Lower leg skin (tissue), 4 donors: ENCODE measurements around the gene PUS7L. TPM values are rescaled to one million over a fixed set of nuclear protein-coding genes. Genes with fewer than 3 reads are reported as not detected.

Source experiments
- DNase-seq, 2 donors: peaks; one replicate each; pipeline ENCODE4 v3.0.0-alpha.2; 2019; ENCODE audit warnings: low spot score in 2 of 2
- H3K4me3 ChIP-seq: fragments of 200-600 bp; sonication (generic); 2 replicates; pipeline ENCODE4 v1.5.1; 2017; ENCODE audit warnings: mild to moderate bottlenecking, low read depth; ENCODE audit not compliant: poor library complexity, severe bottlenecking
- POLR2A ChIP-seq, 2 donors: fragments of 450-650 bp; IDR thresholded peaks; one replicate each; pipeline ENCODE4 v1.6.1; 2016 to 2017; ENCODE audit warnings: antibody characterized with exemption in 2 of 2, mild to moderate bottlenecking in 1 of 2, moderate library complexity in 1 of 2
- WGBS, 2 donors: methylation state at CpG; one replicate each; pipeline ENCODE4 v1.1.5; 2018; 5-methylcytosine and 5-hydroxymethylcytosine counted together
- intact Hi-C: fragments of 100-400 bp; cut with DNase I; formaldehyde crosslinking; loops from one replicate; pipeline ENCODE4 v1.15.0; 2023; ENCODE audit warnings: low total_unique reads
- total RNA-seq, 4 donors: library from RNA; depleted of rRNA; stranded (reverse); fragments of >200 nt; gene quantifications; one replicate each; pipeline ENCODE4 v1.1.0, GENCODE V29; 2016
- TF ChIP-seq, protein P1 (sequence below), 3 donors: fragments of 450-650 bp; IDR thresholded peaks; one replicate each; pipeline ENCODE4 v1.5.1; 2016; ENCODE audit warnings: antibody characterized with exemption in 3 of 3, mild to moderate bottlenecking in 3 of 3, moderate library complexity in 2 of 3

Gene PUS7L
- total RNA-seq, 4 donors from 2014 or later, result 3.2 to 7.8 (median 6.3) TPM

DNA sequence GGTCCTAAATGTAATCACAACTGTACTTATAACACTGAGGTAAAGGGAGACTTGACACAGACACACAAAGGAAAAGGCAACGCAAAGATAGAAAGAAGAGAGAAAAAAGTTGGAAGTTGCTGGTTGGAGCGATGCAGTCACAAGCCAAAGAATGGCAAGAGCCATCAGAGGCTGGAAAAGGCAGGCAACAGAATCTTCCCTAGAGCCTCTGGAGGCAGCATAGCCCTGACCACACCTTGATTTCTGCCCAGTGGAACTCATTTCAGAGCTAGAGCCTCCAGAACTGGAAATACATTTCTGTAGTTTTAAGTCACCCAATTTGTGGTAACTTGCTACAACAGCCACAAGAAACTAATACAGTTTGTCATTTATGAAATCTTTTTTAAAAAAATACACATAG, 89.2 kb downstream of the PUS7L start:
- no peak for TF ChIP-seq POLR2A (IDR thresholded peaks at IDR 0.05)
- TF ChIP-seq, protein P1, sequence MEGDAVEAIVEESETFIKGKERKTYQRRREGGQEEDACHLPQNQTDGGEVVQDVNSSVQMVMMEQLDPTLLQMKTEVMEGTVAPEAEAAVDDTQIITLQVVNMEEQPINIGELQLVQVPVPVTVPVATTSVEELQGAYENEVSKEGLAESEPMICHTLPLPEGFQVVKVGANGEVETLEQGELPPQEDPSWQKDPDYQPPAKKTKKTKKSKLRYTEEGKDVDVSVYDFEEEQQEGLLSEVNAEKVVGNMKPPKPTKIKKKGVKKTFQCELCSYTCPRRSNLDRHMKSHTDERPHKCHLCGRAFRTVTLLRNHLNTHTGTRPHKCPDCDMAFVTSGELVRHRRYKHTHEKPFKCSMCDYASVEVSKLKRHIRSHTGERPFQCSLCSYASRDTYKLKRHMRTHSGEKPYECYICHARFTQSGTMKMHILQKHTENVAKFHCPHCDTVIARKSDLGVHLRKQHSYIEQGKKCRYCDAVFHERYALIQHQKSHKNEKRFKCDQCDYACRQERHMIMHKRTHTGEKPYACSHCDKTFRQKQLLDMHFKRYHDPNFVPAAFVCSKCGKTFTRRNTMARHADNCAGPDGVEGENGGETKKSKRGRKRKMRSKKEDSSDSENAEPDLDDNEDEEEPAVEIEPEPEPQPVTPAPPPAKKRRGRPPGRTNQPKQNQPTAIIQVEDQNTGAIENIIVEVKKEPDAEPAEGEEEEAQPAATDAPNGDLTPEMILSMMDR (IDR thresholded peaks at IDR 0.05), result no peak
- WGBS, 2 donors, result 75 to 90% methylated on average over 2 of the region's 2 CpGs
- intact Hi-C loops, result no loop called here
- no peak for DNase-seq
- H3K4me3 ChIP-seq, result no peak overlapping the region

Other genes starting within 250 kb of the PUS7L start
- gene ADAMTS20, start 206.6 kb downstream of the PUS7L start, total RNA-seq, result not detected
- gene IRAK4, start 161 bp upstream of the PUS7L start, total RNA-seq, result 10 to 100 TPM; 20.3 to 44.7 (median 26.5) TPM
- 10 to 100 TPM; 46.9 to 77.4 (median 62.3) TPM for gene TWF1, start 47.5 kb upstream of the PUS7L start, total RNA-seq
- 10 to 100 TPM; 19.9 to 27.8 (median 24.3) TPM for gene TMEM117, start 77.3 kb upstream of the PUS7L start, total RNA-seq